Liver (tissue), 9 donors: ENCODE measurements around the gene KCNJ5. TPM values are rescaled to one million over a fixed set of nuclear protein-coding genes. Genes with fewer than 3 reads are reported as not detected.

Experiments used
- DNase-seq: peaks from one replicate; pipeline ENCODE4 v3.0.0-alpha.2; 2017; ENCODE audit warnings: low spot score
- H3K27ac ChIP-seq, 2 donors: one replicate each; pipeline ENCODE4 v1.7.0; 2013; ENCODE audit warnings: inconsistent platforms in 2 of 2, low read length in 2 of 2, control low read depth in 1 of 2, low read depth in 1 of 2, mild to moderate bottlenecking in 1 of 2
- H3K27me3 ChIP-seq, 4 donors: one replicate each; pipeline versions ENCODE4 v1.6.1 to v1.7.0; 2013; ENCODE audit warnings: low read length in 3 of 4, inconsistent platforms in 1 of 4, mild to moderate bottlenecking in 1 of 4, moderate library complexity in 1 of 4; ENCODE audit not compliant: control insufficient read depth in 4 of 4, insufficient read depth in 4 of 4
- H3K36me3 ChIP-seq, 4 donors: one replicate each; pipeline versions ENCODE4 v1.6.1 to v1.7.0; 2013; ENCODE audit warnings: low read length in 3 of 4, mild to moderate bottlenecking in 3 of 4, low read depth in 1 of 4, moderate library complexity in 1 of 4; ENCODE audit not compliant: control insufficient read depth in 4 of 4, insufficient read depth in 3 of 4
- H3K4me1 ChIP-seq, 4 donors: one replicate each; pipeline versions ENCODE4 v1.6.1 to v1.7.0; 2013; ENCODE audit warnings: low read length in 3 of 4, mild to moderate bottlenecking in 3 of 4, moderate library complexity in 1 of 4; ENCODE audit not compliant: control insufficient read depth in 4 of 4, insufficient read depth in 4 of 4
- H3K4me3 ChIP-seq, 3 donors: one replicate each; pipeline versions ENCODE4 v1.6.1 to v1.7.0; 2013; ENCODE audit warnings: low read length in 3 of 3, control low read depth in 1 of 3, low read depth in 1 of 3, mild to moderate bottlenecking in 1 of 3
- H3K9ac ChIP-seq, 2 donors: one replicate each; pipeline ENCODE4 v1.7.0; 2013; ENCODE audit warnings: low read length in 2 of 2, mild to moderate bottlenecking in 2 of 2, moderate library complexity in 2 of 2, control low read depth in 1 of 2, low read depth in 1 of 2
- H3K9me3 ChIP-seq, 4 donors: one replicate each; pipeline versions ENCODE4 v1.6.1 to v1.7.0; 2013; ENCODE audit warnings: low read length in 3 of 4; ENCODE audit not compliant: control insufficient read depth in 4 of 4
- EGR1 ChIP-seq, 2 donors: IDR thresholded peaks; 2 replicates each; pipeline ENCODE4 v1.6.1; 2016 to 2018; ENCODE audit warnings: antibody characterized with exemption in 2 of 2, low read depth in 2 of 2
- FOXA1 ChIP-seq: IDR thresholded peaks from 2 replicates; pipeline ENCODE4 v1.6.1; 2016; ENCODE audit warnings: antibody characterized with exemption
- FOXA2 ChIP-seq: IDR thresholded peaks from 2 replicates; pipeline ENCODE4 v1.6.1; 2016; ENCODE audit warnings: antibody characterized with exemption
- GABPA ChIP-seq, 2 donors: IDR thresholded peaks in 1 of 2; conservative IDR thresholded peaks in 1 of 2; 2 replicates each; pipeline ENCODE4 v1.6.1; 2016; ENCODE audit warnings: antibody characterized with exemption in 2 of 2, mild to moderate bottlenecking in 1 of 2, moderate library complexity in 1 of 2
- HNF4A ChIP-seq, 2 donors: conservative IDR thresholded peaks; 2 replicates each; pipeline ENCODE4 v1.6.1; 2016; ENCODE audit warnings: antibody characterized with exemption in 2 of 2, mild to moderate bottlenecking in 2 of 2
- JUND ChIP-seq, 2 donors: IDR thresholded peaks; 2 replicates each; pipeline ENCODE4 v1.6.1; 2016; ENCODE audit warnings: antibody characterized with exemption in 2 of 2
- RXRA ChIP-seq, 2 donors: IDR thresholded peaks; 2 replicates each; pipeline ENCODE4 v1.6.1; 2017 to 2018; ENCODE audit warnings: antibody characterized with exemption in 2 of 2, mild to moderate bottlenecking in 1 of 2
- TAF1 ChIP-seq: conservative IDR thresholded peaks from 2 replicates; pipeline ENCODE4 v1.6.1; 2016; ENCODE audit warnings: antibody characterized with exemption, mild to moderate bottlenecking
- YY1 ChIP-seq: IDR thresholded peaks from 2 replicates; pipeline ENCODE4 v1.6.1; 2016; ENCODE audit warnings: antibody characterized with exemption, mild to moderate bottlenecking
- WGBS: extraction: QIAGEN DNeasy Blood & Tissue Kit; methylation state at CpG from one replicate; pipeline ENCODE4 v1.1.7; 2013; 5-methylcytosine and 5-hydroxymethylcytosine counted together
- polyA plus RNA-seq, 2 donors: library from polyadenylated mRNA; stranded (reverse) in 1 of 2; unstranded in 1 of 2; fragments of 200-250 nt in 1 of 2; fragments of >200 nt in 1 of 2; fragmentation: Nextera tagmentation in 1 of 2; extraction: Ambion mirVana in 1 of 2; gene quantifications; one replicate each; pipeline versions ENCODE4 v1.2.1 to v1.2.3, GENCODE V29; 2013 to 2015
- total RNA-seq, 2 donors: library from RNA; depleted of rRNA; stranded (reverse); fragments of >200 nt; gene quantifications; one replicate each; pipeline ENCODE4 v1.2.3, GENCODE V29; 2014
- TF ChIP-seq, protein P1 (sequence below): IDR thresholded peaks from 2 replicates; pipeline ENCODE4 v1.6.1; 2016; ENCODE audit warnings: antibody characterized with exemption
- TF ChIP-seq, protein P2 (sequence below): IDR thresholded peaks from 2 replicates; pipeline ENCODE4 v1.6.1; 2016; ENCODE audit warnings: antibody characterized with exemption
- TF ChIP-seq, protein P3 (sequence below): IDR thresholded peaks from 2 replicates; pipeline ENCODE4 v1.6.1; 2016; ENCODE audit warnings: antibody characterized with exemption, mild to moderate bottlenecking
- TF ChIP-seq, protein P4 (sequence below): IDR thresholded peaks from 2 replicates; pipeline ENCODE4 v1.6.1; 2016; ENCODE audit warnings: antibody characterized with exemption
- donor health status: healthy.
- donor health status: healthy.
- donor health status: healthy.
- donor health status: healthy.
- donor health status: healthy.

Gene KCNJ5
- total and polyA plus RNA-seq, 4 donors, result 0.04 to 0.08 (median 0.06) TPM

DNA sequence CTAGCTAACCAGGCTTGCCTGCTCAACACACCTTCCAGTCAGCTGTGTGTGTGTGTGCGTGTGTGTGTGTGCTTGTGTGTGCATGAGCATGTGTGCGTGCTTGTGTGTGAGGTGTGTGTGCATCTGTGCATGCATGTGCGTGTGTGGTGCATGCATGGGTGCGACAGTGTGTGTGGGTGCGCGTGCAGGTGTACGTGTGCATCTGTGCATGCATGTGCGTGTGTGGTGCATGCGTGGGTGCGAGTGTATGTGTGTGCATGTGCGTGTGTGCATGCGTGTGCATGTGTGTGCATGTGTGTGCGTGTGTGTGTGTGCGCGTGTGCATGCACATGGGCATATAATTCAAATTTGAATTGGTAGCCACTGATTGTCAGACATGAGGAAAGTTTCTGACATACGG is 62.0 kb downstream of the KCNJ5 start:
- Histone ChIP-seq H3K27ac (no peak overlapping the region), H3K9me3 (no peaks in the 10 kb centered on the region)
- 92% methylated on average over 16 of the region's 16 CpGs for WGBS

DNA sequence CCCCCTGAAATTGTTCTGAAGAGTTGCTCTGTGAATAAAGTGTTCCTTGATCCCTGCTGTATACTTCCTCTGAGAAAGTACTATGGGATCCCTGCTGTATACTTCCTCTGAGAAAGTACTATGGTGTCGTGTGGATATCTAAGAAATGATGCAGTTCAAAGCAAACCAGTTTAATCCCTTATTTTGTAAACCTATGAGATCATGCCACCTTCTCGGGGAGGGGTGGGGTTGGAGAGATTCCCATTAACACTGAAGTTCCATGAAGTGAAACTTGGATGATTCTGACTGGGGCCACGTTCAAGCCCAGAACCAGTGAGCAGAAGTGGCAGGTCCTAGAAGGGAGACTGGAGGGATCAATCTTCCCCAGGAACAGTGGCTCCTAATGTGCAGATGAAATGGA is 64.5 kb downstream of the KCNJ5 start:
- Histone ChIP-seq H3K36me3 (no peaks in the 10 kb centered on the region), H3K4me1 (no peaks in the 10 kb centered on the region), H3K9me3 (no peaks in the 10 kb centered on the region), H3K9ac (no peak overlapping the region), H3K27ac (no peak overlapping the region), H3K27me3 (peaks cover 0 to 3% (median 0%) of the 10 kb centered on the region in 4 donors), H3K4me3 (no peak overlapping the region)
- TF ChIP-seq FOXA1 (no peak), FOXA2 (no peak), JUND (IDR thresholded peaks at IDR 0.05) (no peak), HNF4A (conservative IDR thresholded peaks at IDR 0.05) (no peak), TAF1 (no peak), EGR1 (IDR thresholded peaks at IDR 0.05; ENCODE audit: low read depth in 2 of 2) (no peak), GABPA (IDR thresholded peaks at IDR 0.05 in 1 of 2, conservative IDR thresholded peaks at IDR 0.05 in 1 of 2) (no peak), YY1 (no peak)
- TF ChIP-seq, protein P1, sequence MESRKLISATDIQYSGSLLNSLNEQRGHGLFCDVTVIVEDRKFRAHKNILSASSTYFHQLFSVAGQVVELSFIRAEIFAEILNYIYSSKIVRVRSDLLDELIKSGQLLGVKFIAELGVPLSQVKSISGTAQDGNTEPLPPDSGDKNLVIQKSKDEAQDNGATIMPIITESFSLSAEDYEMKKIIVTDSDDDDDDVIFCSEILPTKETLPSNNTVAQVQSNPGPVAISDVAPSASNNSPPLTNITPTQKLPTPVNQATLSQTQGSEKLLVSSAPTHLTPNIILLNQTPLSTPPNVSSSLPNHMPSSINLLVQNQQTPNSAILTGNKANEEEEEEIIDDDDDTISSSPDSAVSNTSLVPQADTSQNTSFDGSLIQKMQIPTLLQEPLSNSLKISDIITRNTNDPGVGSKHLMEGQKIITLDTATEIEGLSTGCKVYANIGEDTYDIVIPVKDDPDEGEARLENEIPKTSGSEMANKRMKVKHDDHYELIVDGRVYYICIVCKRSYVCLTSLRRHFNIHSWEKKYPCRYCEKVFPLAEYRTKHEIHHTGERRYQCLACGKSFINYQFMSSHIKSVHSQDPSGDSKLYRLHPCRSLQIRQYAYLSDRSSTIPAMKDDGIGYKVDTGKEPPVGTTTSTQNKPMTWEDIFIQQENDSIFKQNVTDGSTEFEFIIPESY, result no peak
- TF ChIP-seq, protein P2, sequence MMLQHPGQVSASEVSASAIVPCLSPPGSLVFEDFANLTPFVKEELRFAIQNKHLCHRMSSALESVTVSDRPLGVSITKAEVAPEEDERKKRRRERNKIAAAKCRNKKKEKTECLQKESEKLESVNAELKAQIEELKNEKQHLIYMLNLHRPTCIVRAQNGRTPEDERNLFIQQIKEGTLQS, result no peak
- WGBS, result 70% methylated on average over 3 of the region's 3 CpGs
- no peak for DNase-seq

More for the DNA sequence above, 62.0 kb downstream of the KCNJ5 start:
- H3K36me3 ChIP-seq, result no peaks in the 10 kb centered on the region
- H3K9ac ChIP-seq, result no peak overlapping the region
- no peak overlapping the region for H3K4me3 ChIP-seq
- TF ChIP-seq, protein P2, result no peak
- TF ChIP-seq, protein P3, sequence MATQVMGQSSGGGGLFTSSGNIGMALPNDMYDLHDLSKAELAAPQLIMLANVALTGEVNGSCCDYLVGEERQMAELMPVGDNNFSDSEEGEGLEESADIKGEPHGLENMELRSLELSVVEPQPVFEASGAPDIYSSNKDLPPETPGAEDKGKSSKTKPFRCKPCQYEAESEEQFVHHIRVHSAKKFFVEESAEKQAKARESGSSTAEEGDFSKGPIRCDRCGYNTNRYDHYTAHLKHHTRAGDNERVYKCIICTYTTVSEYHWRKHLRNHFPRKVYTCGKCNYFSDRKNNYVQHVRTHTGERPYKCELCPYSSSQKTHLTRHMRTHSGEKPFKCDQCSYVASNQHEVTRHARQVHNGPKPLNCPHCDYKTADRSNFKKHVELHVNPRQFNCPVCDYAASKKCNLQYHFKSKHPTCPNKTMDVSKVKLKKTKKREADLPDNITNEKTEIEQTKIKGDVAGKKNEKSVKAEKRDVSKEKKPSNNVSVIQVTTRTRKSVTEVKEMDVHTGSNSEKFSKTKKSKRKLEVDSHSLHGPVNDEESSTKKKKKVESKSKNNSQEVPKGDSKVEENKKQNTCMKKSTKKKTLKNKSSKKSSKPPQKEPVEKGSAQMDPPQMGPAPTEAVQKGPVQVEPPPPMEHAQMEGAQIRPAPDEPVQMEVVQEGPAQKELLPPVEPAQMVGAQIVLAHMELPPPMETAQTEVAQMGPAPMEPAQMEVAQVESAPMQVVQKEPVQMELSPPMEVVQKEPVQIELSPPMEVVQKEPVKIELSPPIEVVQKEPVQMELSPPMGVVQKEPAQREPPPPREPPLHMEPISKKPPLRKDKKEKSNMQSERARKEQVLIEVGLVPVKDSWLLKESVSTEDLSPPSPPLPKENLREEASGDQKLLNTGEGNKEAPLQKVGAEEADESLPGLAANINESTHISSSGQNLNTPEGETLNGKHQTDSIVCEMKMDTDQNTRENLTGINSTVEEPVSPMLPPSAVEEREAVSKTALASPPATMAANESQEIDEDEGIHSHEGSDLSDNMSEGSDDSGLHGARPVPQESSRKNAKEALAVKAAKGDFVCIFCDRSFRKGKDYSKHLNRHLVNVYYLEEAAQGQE, result no peak
- TF ChIP-seq, protein P4, sequence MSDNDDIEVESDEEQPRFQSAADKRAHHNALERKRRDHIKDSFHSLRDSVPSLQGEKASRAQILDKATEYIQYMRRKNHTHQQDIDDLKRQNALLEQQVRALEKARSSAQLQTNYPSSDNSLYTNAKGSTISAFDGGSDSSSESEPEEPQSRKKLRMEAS, result no peak
- TF ChIP-seq EGR1 (IDR thresholded peaks at IDR 0.05; ENCODE audit: low read depth in 2 of 2) (no peak), YY1 (no peak), RXRA (IDR thresholded peaks at IDR 0.05) (no peak), TAF1 (no peak), FOXA1 (no peak), GABPA (IDR thresholded peaks at IDR 0.05 in 1 of 2, conservative IDR thresholded peaks at IDR 0.05 in 1 of 2) (no peak)
- TF ChIP-seq, protein P1, result no peak
- peaks cover 0 to 6% (median 6%) of the 10 kb centered on the region in 4 donors for H3K4me1 ChIP-seq
- no peak for DNase-seq
- H3K27me3 ChIP-seq, result peaks cover 0 to 3% (median 1%) of the 10 kb centered on the region in 4 donors
